H1 (cell line): Measurements from ENCODE around the gene ACVRL1. TPM values are rescaled to one million over a fixed set of nuclear protein-coding genes. Genes with fewer than 3 reads are reported as not detected.

ENCODE experiments used
- USF2 ChIP-seq: IDR thresholded peaks from 2 replicates; pipeline ENCODE4 v1.6.1; 2011; ENCODE audit warnings: low read length, improper control_type of control experiment
- polyA plus RNA-seq, 7 experiments: library from polyadenylated mRNA; depleted of rRNA in 3 of 7; stranded (reverse) in 5 of 7; unstranded in 2 of 7; fragments of >200 nt in 5 of 7; fragments of 200-250 nt in 2 of 7; gene quantifications; 1 replicate in 5 of 7; 2 replicates in 1 of 7; 4 replicates in 1 of 7; pipeline versions ENCODE4 v1.2.1 to v1.2.3, GENCODE V29; 2011 to 2013; ENCODE audit warnings: missing spikeins in 2 of 7, mixed read lengths in 2 of 7
- total RNA-seq: library from RNA; stranded (reverse); fragmentation: NEBNext Ultra II Directional; extraction: Animal tissue kit (Norgen Biotek cat#: 25700); gene quantifications from 2 replicates; pipeline ENCODE4 v1.2.1, GENCODE V29; 2021

ACVRL1 gene
- total and polyA plus RNA-seq, 2 of the 8 experiments (the other 6 are each of a cell fraction or from before 2014, with no cell fraction given), result 0.09 to 0.35 TPM

DNA sequence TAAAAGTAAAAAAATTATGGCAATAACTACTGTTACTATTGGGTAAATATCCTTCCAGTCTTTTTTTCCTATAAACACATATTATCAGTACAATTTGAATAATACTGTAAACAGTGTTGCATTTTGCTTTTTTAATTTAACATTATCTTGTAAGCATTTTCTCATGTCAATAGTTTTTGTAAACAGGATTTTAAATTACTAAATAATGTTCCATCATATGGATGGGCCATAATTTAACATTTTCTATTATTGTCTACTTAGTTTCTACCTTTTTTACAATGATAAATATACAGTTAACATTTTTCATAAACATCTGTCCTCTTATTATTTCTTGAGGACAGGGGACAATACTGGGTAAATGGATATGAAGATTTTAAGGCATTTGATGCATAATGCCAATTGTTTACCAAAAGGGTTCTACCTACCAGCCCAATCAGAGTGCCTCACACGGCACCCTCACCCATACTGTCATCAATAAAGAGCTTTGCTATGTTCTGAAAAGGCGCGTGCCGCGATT is 43.4 kb downstream of the ACVRL1 start (continued):
- no peak for TF ChIP-seq USF2
